IMR-90 (cell line): ENCODE results near the gene MYCBPAP. TPM values are rescaled to one million over a fixed set of nuclear protein-coding genes. Genes with fewer than 3 reads are reported as not detected.

Experiments
- ATAC-seq: fragments of 200-7000 bp; cut with Tn5 transposase; 2 replicates; pipeline ENCODE4 v1.9.1; 2020; ENCODE audit warnings: low read depth, mild to moderate bottlenecking, moderate library complexity
- BruUV-seq: library from RNA; stranded (reverse); fragments of 400-500 nt; replicated peaks from 2 replicates; lab custom pipeline; 2021; lab: Mats Ljungman, UMichigan
- CTCF ChIA-PET: fragments of 300-600 bp; formaldehyde crosslinking; extraction: SDS; loops from one replicate; lab custom pipeline; 2021; ENCODE audit warnings: antibody characterized with exemption; lab: Yijun Ruan, JAX
- POLR2A ChIA-PET: fragments of 300-600 bp; sonication (Branson Sonifier 250); formaldehyde crosslinking; loops from one replicate; lab custom pipeline; 2022; ENCODE audit warnings: antibody characterized with exemption; ENCODE audit not compliant: unreplicated experiment; lab: Charles Lee
- DNase-seq: peaks from one replicate; pipeline ENCODE4 v3.0.0; 2013
- H2AFZ ChIP-seq: replicated peaks from 2 replicates; pipeline ENCODE3; 2013; ENCODE audit warnings: low read length, mild to moderate bottlenecking; ENCODE audit not compliant: poor library complexity
- H2AK5ac ChIP-seq: 2 replicates; pipeline ENCODE4 v1.6.1; 2013; ENCODE audit warnings: low read depth, low read length, inconsistent platforms
- H2AK9ac ChIP-seq: replicated peaks from 2 replicates; pipeline ENCODE3; 2013; ENCODE audit warnings: mild to moderate bottlenecking, low read depth, low read length, moderate library complexity; ENCODE audit not compliant: poor library complexity
- H2BK120ac ChIP-seq: 2 replicates; pipeline ENCODE4 v1.6.1; 2013; ENCODE audit warnings: low read depth, low read length, inconsistent platforms
- H2BK15ac ChIP-seq: 3 replicates; pipeline ENCODE4 v1.6.1; 2013; ENCODE audit warnings: low read depth, low read length, inconsistent platforms
- H2BK20ac ChIP-seq: 2 replicates; pipeline ENCODE4 v1.6.1; 2013; ENCODE audit warnings: low read depth, mild to moderate bottlenecking, inconsistent platforms, low read length, moderate library complexity
- H2BK5ac ChIP-seq: 2 replicates; pipeline ENCODE4 v1.6.1; 2013; ENCODE audit warnings: mild to moderate bottlenecking, low read depth, low read length, inconsistent platforms; ENCODE audit not compliant: poor library complexity, severe bottlenecking
- H3K14ac ChIP-seq: replicated peaks from 2 replicates; pipeline ENCODE4 v1.6.1; 2013; ENCODE audit warnings: low read depth, low read length, inconsistent platforms
- H3K18ac ChIP-seq: 2 replicates; pipeline ENCODE4 v1.6.1; 2013; ENCODE audit warnings: low read depth, low read length, control low read depth
- H3K23ac ChIP-seq: 2 replicates; pipeline ENCODE4 v1.6.1; 2013; ENCODE audit warnings: low read depth, low read length, inconsistent platforms
- H3K27ac ChIP-seq: 2 replicates; pipeline ENCODE4 v1.5.1; 2013; ENCODE audit warnings: mild to moderate bottlenecking, control low read depth, low read length; ENCODE audit not compliant: insufficient read depth
- H3K27me3 ChIP-seq: 2 replicates; pipeline ENCODE4 v1.6.1; 2013; ENCODE audit warnings: low read length; ENCODE audit not compliant: control insufficient read depth, insufficient read depth
- H3K36me3 ChIP-seq: 2 replicates; pipeline ENCODE4 v1.6.1; 2013; ENCODE audit warnings: low read length, mixed read lengths; ENCODE audit not compliant: control insufficient read depth, insufficient read depth
- H3K4ac ChIP-seq: 2 replicates; pipeline ENCODE4 v1.6.1; 2013; ENCODE audit warnings: low read depth, low read length, inconsistent platforms
- H3K4me1 ChIP-seq: 2 replicates; pipeline ENCODE4 v1.6.1; 2013; ENCODE audit warnings: low read length, mixed read lengths; ENCODE audit not compliant: control insufficient read depth, insufficient read depth
- H3K4me2 ChIP-seq: 2 replicates; pipeline ENCODE4 v1.6.1; 2013; ENCODE audit warnings: low read depth, mild to moderate bottlenecking, control low read depth, low read length, moderate library complexity
- H3K4me3 ChIP-seq: 2 replicates; pipeline ENCODE4 v1.5.1; 2013; ENCODE audit warnings: low read depth, mild to moderate bottlenecking, control low read depth, low read length, moderate library complexity; ENCODE audit not compliant: insufficient read depth
- H3K56ac ChIP-seq: 2 replicates; pipeline ENCODE4 v1.6.1; 2013; ENCODE audit warnings: low read length, inconsistent platforms; ENCODE audit not compliant: insufficient read depth; ENCODE audit errors: extremely low read depth
- H3K79me1 ChIP-seq, 2 experiments: 2 replicates each; pipeline ENCODE4 v1.6.1; 2013; ENCODE audit warnings: low read length in 2 of 2, inconsistent platforms in 1 of 2, low read depth in 1 of 2
- H3K9ac ChIP-seq: 2 replicates; pipeline ENCODE4 v1.6.1; 2013; ENCODE audit warnings: low read depth, low read length, control low read depth
- H3K9me1 ChIP-seq: 2 replicates; pipeline ENCODE4 v1.6.1; 2013; ENCODE audit warnings: low read length, inconsistent platforms; ENCODE audit not compliant: insufficient read depth
- H3K9me3 ChIP-seq: 2 replicates; pipeline ENCODE4 v1.6.1; 2013; ENCODE audit warnings: low read length; ENCODE audit not compliant: control insufficient read depth, insufficient read depth
- H4K20me1 ChIP-seq: 2 replicates; pipeline ENCODE4 v1.6.1; 2013; ENCODE audit warnings: low read length, inconsistent platforms; ENCODE audit not compliant: insufficient read depth
- H4K5ac ChIP-seq: 2 replicates; pipeline ENCODE4 v1.6.1; 2013; ENCODE audit warnings: mild to moderate bottlenecking, low read depth, low read length, control low read depth
- H4K8ac ChIP-seq, 2 experiments: 2 replicates each; pipeline ENCODE4 v1.6.1; 2013; ENCODE audit warnings: low read depth in 2 of 2, low read length in 2 of 2, control low read depth in 1 of 2, inconsistent platforms in 1 of 2
- H4K91ac ChIP-seq: 2 replicates; pipeline ENCODE4 v1.6.1; 2013; ENCODE audit warnings: low read depth, low read length, inconsistent platforms; ENCODE audit not compliant: insufficient read depth
- BHLHE40 ChIP-seq: fragments of 150-350 bp; IDR thresholded peaks from 2 replicates; pipeline ENCODE4 v1.6.1; 2016; ENCODE audit warnings: mild to moderate bottlenecking, low read depth, low read length
- CEBPB ChIP-seq: IDR thresholded peaks from 2 replicates; pipeline ENCODE4 v1.6.1; 2012; ENCODE audit warnings: low read depth, low read length, improper control_type of control experiment
- CHD1 ChIP-seq: IDR thresholded peaks from 2 replicates; pipeline ENCODE4 v1.6.1; 2012; ENCODE audit warnings: low read depth, low read length, improper control_type of control experiment
- FOS ChIP-seq: fragments of 150-350 bp; IDR thresholded peaks from 2 replicates; pipeline ENCODE4 v1.6.1; 2016; ENCODE audit warnings: low read depth, low read length
- MXI1 ChIP-seq: IDR thresholded peaks from 2 replicates; pipeline ENCODE4 v1.6.1; 2012; ENCODE audit warnings: low read depth, mild to moderate bottlenecking, low read length, moderate library complexity, borderline replicate concordance
- POLR2A ChIP-seq: IDR thresholded peaks from 2 replicates; pipeline ENCODE4 v1.6.1; 2012; ENCODE audit warnings: mild to moderate bottlenecking, low read depth, low read length
- RFX5 ChIP-seq: IDR thresholded peaks from 2 replicates; pipeline ENCODE4 v1.8.0; 2012; ENCODE audit warnings: low read depth, mild to moderate bottlenecking, low read length, moderate library complexity
- USF2 ChIP-seq: fragments of 150-350 bp; IDR thresholded peaks from 2 replicates; pipeline ENCODE4 v1.6.1; 2017; ENCODE audit warnings: mild to moderate bottlenecking, antibody characterized with exemption, low read length, low read depth
- WGBS, 2 experiments: methylation state at CpG; one replicate each; pipeline versions ENCODE4 v1.1.5 to v1.1.7; 2013; ENCODE audit warnings: missing lambda C conversion rate in 2 of 2; ENCODE audit not compliant: insufficient read length in 1 of 2; ENCODE audit errors: extremely low coverage in 2 of 2; 5-methylcytosine and 5-hydroxymethylcytosine counted together
- dilution Hi-C: fragments of 300-500 bp; cut with HindIII; formaldehyde crosslinking; loops from one replicate; pipeline ENCODE4 v1.14.3; 2018; ENCODE audit warnings: low sequenced_read_pairs; ENCODE audit not compliant: unreplicated experiment
- in situ Hi-C: fragments of 300-500 bp; cut with MboI; formaldehyde crosslinking; loops from 3 replicates; pipeline ENCODE4 v1.14.3; 2019; ENCODE audit warnings: low sequenced_read_pairs, inconsistent platforms, mixed read lengths
- intact Hi-C: fragments of 100-400 bp; cut with micrococcal nuclease; formaldehyde crosslinking; loops from 2 replicates; pipeline ENCODE4 v1.10.0; 2022
- polyA plus RNA-seq, 3 experiments: library from polyadenylated mRNA; depleted of rRNA; stranded (reverse); fragments of >200 nt; gene quantifications; 2 replicates each; pipeline ENCODE4 v1.2.3, GENCODE V29; 2012; ENCODE audit warnings: low replicate concordance in 1 of 3
- total RNA-seq: library from RNA; depleted of rRNA; stranded (reverse); fragments of >200 nt; gene quantifications from 2 replicates; pipeline ENCODE4 v1.2.3, GENCODE V29; 2012
- TF ChIP-seq, protein P1 (sequence below): fragments of 150-350 bp; IDR thresholded peaks from 2 replicates; pipeline ENCODE4 v1.6.1; 2016; ENCODE audit warnings: low read depth, mild to moderate bottlenecking, low read length, moderate library complexity, borderline replicate concordance

Gene MYCBPAP
- total and polyA plus RNA-seq, 2 of the 4 experiments (the other 2 are of a cell fraction): 0.17 to 0.18 TPM

DNA sequence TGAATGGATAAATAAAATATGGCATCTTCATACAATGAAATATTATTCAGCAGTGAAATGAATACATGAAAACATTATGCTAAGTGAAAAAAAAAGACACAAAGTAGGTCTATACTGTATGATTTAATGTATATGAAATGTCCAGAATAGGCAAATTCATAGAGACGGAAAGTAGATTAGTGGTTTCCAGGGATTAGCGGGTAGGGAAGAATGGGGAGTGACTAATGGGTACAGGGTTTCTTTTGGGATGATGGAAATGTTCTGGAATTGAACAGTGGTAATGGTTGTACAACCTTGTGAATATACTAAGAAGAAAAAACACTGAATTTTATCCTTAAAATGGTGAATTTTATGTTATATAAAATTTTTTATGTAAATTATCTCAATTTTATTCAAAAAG is 8.5 kb upstream of the MYCBPAP start:
- WGBS, 2 experiments: no CpG with 5 or more reads among the region's 2 CpGs
- no peak overlapping the region for H3K27ac ChIP-seq
- no peak overlapping the region for H2AFZ ChIP-seq
- TF ChIP-seq BHLHE40: no peak
- TF ChIP-seq FOS: no peak
- TF ChIP-seq CEBPB: no peak
- no peak for TF ChIP-seq CHD1
- TF ChIP-seq POLR2A: no peak
- TF ChIP-seq MXI1: no peak
- TF ChIP-seq RFX5: no peak
- TF ChIP-seq, protein P1, sequence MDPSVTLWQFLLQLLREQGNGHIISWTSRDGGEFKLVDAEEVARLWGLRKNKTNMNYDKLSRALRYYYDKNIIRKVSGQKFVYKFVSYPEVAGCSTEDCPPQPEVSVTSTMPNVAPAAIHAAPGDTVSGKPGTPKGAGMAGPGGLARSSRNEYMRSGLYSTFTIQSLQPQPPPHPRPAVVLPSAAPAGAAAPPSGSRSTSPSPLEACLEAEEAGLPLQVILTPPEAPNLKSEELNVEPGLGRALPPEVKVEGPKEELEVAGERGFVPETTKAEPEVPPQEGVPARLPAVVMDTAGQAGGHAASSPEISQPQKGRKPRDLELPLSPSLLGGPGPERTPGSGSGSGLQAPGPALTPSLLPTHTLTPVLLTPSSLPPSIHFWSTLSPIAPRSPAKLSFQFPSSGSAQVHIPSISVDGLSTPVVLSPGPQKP: no peak
- no peak for TF ChIP-seq USF2
- no peaks in the 10 kb centered on the region; the same call in 1 of the 2 replicates for H3K27me3 ChIP-seq
- no peaks in the 10 kb centered on the region for H3K79me1 ChIP-seq
- H3K9me1 ChIP-seq: peaks cover 5% of the 10 kb centered on the region; the same call in 1 of the 2 replicates
- H2AK5ac ChIP-seq: no peak overlapping the region
- H3K56ac ChIP-seq: no peak overlapping the region
- DNase-seq (no peak), ATAC-seq (no peak)
- H2BK20ac ChIP-seq: no peak overlapping the region
- CTCF ChIA-PET: interaction anchor here (0.6 kb wide), 1 partner anchor 18 kb away, joined by 4 read pairs; no protein-coding TSS in a partner anchor
- H4K20me1 ChIP-seq: no peaks in the 10 kb centered on the region
- H2BK15ac ChIP-seq: no peak overlapping the region
- H3K14ac ChIP-seq: no peak overlapping the region
- in situ Hi-C loops: no loop called here
- no peak overlapping the region for H4K8ac ChIP-seq
- H4K91ac ChIP-seq: no peak overlapping the region
- no TSS peak for BruUV-seq
- no peak overlapping the region for H3K4me3 ChIP-seq
- intact Hi-C loops: no loop called here
- H2AK9ac ChIP-seq: no peak overlapping the region
- H3K9me3 ChIP-seq: no peaks in the 10 kb centered on the region
- no peak overlapping the region for H2BK120ac ChIP-seq
- no peak overlapping the region for H3K4me2 ChIP-seq
- POLR2A ChIA-PET: no interaction called here
- dilution Hi-C loops: no loop called here
- H2BK5ac ChIP-seq: no peak overlapping the region
- no peak overlapping the region for H3K4ac ChIP-seq
- H3K4me1 ChIP-seq: peaks cover 4% of the 10 kb centered on the region
- H3K9ac ChIP-seq: no peak overlapping the region
- no peak overlapping the region for H3K23ac ChIP-seq
- no peak overlapping the region for H3K18ac ChIP-seq
- no peak overlapping the region for H4K5ac ChIP-seq
- no peaks in the 10 kb centered on the region for H3K36me3 ChIP-seq
